Gastroesophageal sphincter (tissue), 4 donors: Measurements from ENCODE around the gene MMP28. TPM values are rescaled to one million over a fixed set of nuclear protein-coding genes. Genes with fewer than 3 reads are reported as not detected.

ENCODE experiments used
- ATAC-seq: fragments of 150-250 bp; one replicate; pipeline ENCODE4 v1.9.1; 2016; ENCODE audit warnings: mild to moderate bottlenecking, moderate library complexity
- H3K27ac ChIP-seq, 4 donors: fragments of 200-600 bp; sonication (generic) in 3 of 4; 1 replicate in 3 of 4; 2 replicates in 1 of 4; pipeline ENCODE4 v1.5.1; 2016 to 2019
- H3K27me3 ChIP-seq: fragments of 200-600 bp; sonication (generic); one replicate; pipeline ENCODE4 v1.5.1; 2019
- H3K36me3 ChIP-seq, 2 donors: fragments of 200-600 bp; sonication (generic); one replicate each; pipeline ENCODE4 v1.5.1; 2019; ENCODE audit warnings: control low read depth in 1 of 2
- H3K4me1 ChIP-seq, 3 donors: fragments of 200-600 bp; sonication (generic); 1 replicate in 2 of 3; 2 replicates in 1 of 3; pipeline ENCODE4 v1.5.1; 2016 to 2019; ENCODE audit warnings: control low read depth in 2 of 3
- H3K4me3 ChIP-seq, 2 donors: fragments of 200-600 bp; sonication (generic); one replicate each; pipeline ENCODE4 v1.5.1; 2019; ENCODE audit warnings: mild to moderate bottlenecking in 1 of 2, moderate library complexity in 1 of 2
- H3K9me3 ChIP-seq, 3 donors: fragments of 200-600 bp; sonication (generic); one replicate each; pipeline ENCODE4 v1.5.1; 2017 to 2019; ENCODE audit warnings: control low read depth in 2 of 3
- EP300 ChIP-seq: sonication (generic); formaldehyde crosslinking; IDR thresholded peaks from one replicate; pipeline ENCODE4 v1.6.1; 2017; ENCODE audit warnings: antibody characterized with exemption, mild to moderate bottlenecking
- POLR2AphosphoS5 ChIP-seq: sonication (generic); formaldehyde crosslinking; IDR thresholded peaks from one replicate; pipeline ENCODE4 v1.6.1; 2017; ENCODE audit warnings: antibody characterized with exemption
- WGBS, 2 donors: methylation state at CpG; one replicate each; pipeline ENCODE4 v1.1.5; 2018; ENCODE audit warnings: low coverage in 1 of 2; 5-methylcytosine and 5-hydroxymethylcytosine counted together
- total RNA-seq, 4 donors: library from RNA; depleted of rRNA; stranded (reverse); fragments of >200 nt; gene quantifications; one replicate each; pipeline ENCODE4 v1.1.0, GENCODE V29; 2016
- TF ChIP-seq, protein P1 (sequence below), 4 experiments: fragments of 200-600 bp in 2 of 4; fragments of 450-650 bp in 2 of 4; sonication (generic) in 1 of 4; IDR thresholded peaks; one replicate each; pipeline ENCODE4 v1.5.1; 2017 to 2019; ENCODE audit warnings: antibody characterized with exemption in 4 of 4, mild to moderate bottlenecking in 2 of 4, moderate library complexity in 2 of 4

The MMP28 gene
- total RNA-seq, 4 donors from 2014 or later: 78.4 to 139 (median 97.3) TPM

DNA sequence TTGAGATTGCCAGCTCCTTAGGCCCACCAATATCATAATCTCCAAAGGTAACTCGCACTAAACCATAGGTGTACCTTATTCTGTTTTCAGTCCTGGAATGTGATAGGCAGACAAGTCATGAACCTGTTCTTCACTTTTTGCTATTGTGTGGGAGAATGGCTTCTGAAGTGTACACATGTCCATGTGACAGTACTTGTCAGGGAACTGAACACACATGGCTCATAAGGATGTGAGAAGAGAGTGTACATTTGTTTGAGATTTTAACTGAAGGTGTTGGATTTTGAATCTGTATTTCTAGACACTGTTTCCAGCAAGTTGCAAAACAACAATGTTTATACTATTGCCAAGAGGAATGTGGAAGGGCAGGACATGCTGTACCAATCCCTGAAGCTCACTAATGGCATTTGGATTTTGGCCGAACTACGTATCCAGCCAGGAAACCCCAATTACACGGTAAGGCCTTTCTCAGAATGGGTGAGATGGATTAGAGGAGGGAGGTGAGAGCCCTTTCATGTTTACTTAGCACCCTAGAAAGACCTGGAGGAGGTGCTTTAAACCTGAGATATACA, 78.5 kb downstream of the MMP28 start:
- TF ChIP-seq EP300 (peak; percentile 68), POLR2AphosphoS5 (peak; percentile 100)
- TF ChIP-seq, protein P1, sequence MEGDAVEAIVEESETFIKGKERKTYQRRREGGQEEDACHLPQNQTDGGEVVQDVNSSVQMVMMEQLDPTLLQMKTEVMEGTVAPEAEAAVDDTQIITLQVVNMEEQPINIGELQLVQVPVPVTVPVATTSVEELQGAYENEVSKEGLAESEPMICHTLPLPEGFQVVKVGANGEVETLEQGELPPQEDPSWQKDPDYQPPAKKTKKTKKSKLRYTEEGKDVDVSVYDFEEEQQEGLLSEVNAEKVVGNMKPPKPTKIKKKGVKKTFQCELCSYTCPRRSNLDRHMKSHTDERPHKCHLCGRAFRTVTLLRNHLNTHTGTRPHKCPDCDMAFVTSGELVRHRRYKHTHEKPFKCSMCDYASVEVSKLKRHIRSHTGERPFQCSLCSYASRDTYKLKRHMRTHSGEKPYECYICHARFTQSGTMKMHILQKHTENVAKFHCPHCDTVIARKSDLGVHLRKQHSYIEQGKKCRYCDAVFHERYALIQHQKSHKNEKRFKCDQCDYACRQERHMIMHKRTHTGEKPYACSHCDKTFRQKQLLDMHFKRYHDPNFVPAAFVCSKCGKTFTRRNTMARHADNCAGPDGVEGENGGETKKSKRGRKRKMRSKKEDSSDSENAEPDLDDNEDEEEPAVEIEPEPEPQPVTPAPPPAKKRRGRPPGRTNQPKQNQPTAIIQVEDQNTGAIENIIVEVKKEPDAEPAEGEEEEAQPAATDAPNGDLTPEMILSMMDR (IDR thresholded peaks at IDR 0.05): no peak
- Histone ChIP-seq H3K36me3 (peaks cover 0 to 64% of the 10 kb centered on the region in 2 donors), H3K27me3 (no peaks in the 10 kb centered on the region), H3K4me1 (peaks cover 6 to 69% (median 46%) of the 10 kb centered on the region in 3 donors), H3K27ac (peak overlapping the region; percentile 77 to 93 (median 82)), H3K4me3 (no peak overlapping the region), H3K9me3 (no peaks in the 10 kb centered on the region)
- 31 to 32% methylated on average over 3 to 4 of the region's 4 CpGs for WGBS, 2 donors
- ATAC-seq: peak; percentile 88

- no peak for ATAC-seq
- Histone ChIP-seq H3K4me3 (no peak overlapping the region), H3K27me3 (no peaks in the 10 kb centered on the region), H3K27ac (peak overlapping the region; percentile 77 to 93 (median 82)), H3K4me1 (peaks cover 6 to 71% (median 46%) of the 10 kb centered on the region in 3 donors), H3K36me3 (peaks cover 0 to 64% of the 10 kb centered on the region in 2 donors), H3K9me3 (no peaks in the 10 kb centered on the region)
- 79 to 97% methylated on average over 3 of the region's 3 CpGs for WGBS, 2 donors
- TF ChIP-seq POLR2AphosphoS5 (peak; percentile 79), EP300 (no peak)
Observed at GRCh38 chr17:35716173-35716572, 79.3 kb downstream of the MMP28 start.

Other genes with a start within 250 kb of the MMP28 start
- not detected for gene SLFN14, start 234.8 kb downstream of the MMP28 start, total RNA-seq
- 1 to 10 TPM; 3.8 to 7.7 (median 6.8) TPM for gene PEX12, start 217.1 kb downstream of the MMP28 start, total RNA-seq
- 100 to 1,000 TPM; 104 to 383 (median 185) TPM for gene AP2B1, start 208.3 kb downstream of the MMP28 start, total RNA-seq
- gene RASL10B, start 64.0 kb downstream of the MMP28 start, total RNA-seq: 10 to 100 TPM in 3 of 4 donors, 1 to 10 TPM in 1; 4.2 to 25.9 (median 15.4) TPM
- gene GAS2L2, start 42.4 kb downstream of the MMP28 start, total RNA-seq: 1 to 10 TPM in 1 of 4 donors, not detected in 3; 1.5 TPM
- not detected for gene C17orf50, start 34.8 kb downstream of the MMP28 start, total RNA-seq
- gene TAF15, start 13.8 kb upstream of the MMP28 start, total RNA-seq: 100 to 1,000 TPM in 2 of 4 donors, 10 to 100 TPM in 2; 58.2 to 144 (median 109) TPM
- under 1 TPM in 1 of 4 donors, not detected in 3; 0.27 TPM for gene HEATR9, start 73.2 kb upstream of the MMP28 start, total RNA-seq
- gene CCL5, start 84.7 kb upstream of the MMP28 start, total RNA-seq: 1 to 10 TPM in 3 of 4 donors, under 1 TPM in 1; 0.78 to 3.8 (median 2.2) TPM
- under 1 TPM in 1 of 4 donors, not detected in 3; 0.79 TPM for gene RDM1, start 135.1 kb upstream of the MMP28 start, total RNA-seq
- not detected for gene LYZL6, start 148.1 kb upstream of the MMP28 start, total RNA-seq
- not detected for gene CCL16, start 185.9 kb upstream of the MMP28 start, total RNA-seq
- 10 to 100 TPM in 3 of 4 donors, 1 to 10 TPM in 1; 6.5 to 57.5 (median 38.0) TPM for gene CCL14, start 191.1 kb upstream of the MMP28 start, total RNA-seq
- not detected for gene CCL15, start 205.9 kb upstream of the MMP28 start, total RNA-seq
- 10 to 100 TPM in 1 of 4 donors, 1 to 10 TPM in 2, not detected in 1; 1.2 to 12.9 (median 7.3) TPM for gene CCL23, start 222.3 kb upstream of the MMP28 start, total RNA-seq